Tibial nerve (tissue), 4 donors: ENCODE results near the gene PRM2. TPM values are rescaled to one million over a fixed set of nuclear protein-coding genes. Genes with fewer than 3 reads are reported as not detected.

Experiments used
- DNase-seq, 2 donors: peaks; one replicate each; pipeline ENCODE4 v3.0.0-alpha.2; 2019; ENCODE audit warnings: low spot score in 2 of 2
- H3K27ac ChIP-seq, 4 donors: fragments of 200-600 bp; sonication (generic) in 3 of 4; one replicate each; pipeline ENCODE4 v1.5.1; 2017 to 2019; ENCODE audit warnings: mild to moderate bottlenecking in 1 of 4
- H3K27me3 ChIP-seq, 2 donors: fragments of 200-600 bp; sonication (generic) in 1 of 2; one replicate each; pipeline versions ENCODE4 v1.5.1 to v1.6.0; 2017 to 2019
- H3K36me3 ChIP-seq, 3 donors: fragments of 200-600 bp; sonication (generic); one replicate each; pipeline ENCODE4 v1.5.1; 2018 to 2019
- H3K4me1 ChIP-seq, 4 donors: fragments of 200-600 bp; sonication (generic) in 3 of 4; one replicate each; pipeline ENCODE4 v1.5.1; 2017 to 2019
- H3K4me3 ChIP-seq, 4 donors: fragments of 200-600 bp; sonication (generic) in 3 of 4; one replicate each; pipeline ENCODE4 v1.5.1; 2017 to 2019; ENCODE audit warnings: mild to moderate bottlenecking in 1 of 4, moderate library complexity in 1 of 4
- H3K9me3 ChIP-seq, 4 donors: fragments of 200-600 bp; sonication (generic) in 3 of 4; one replicate each; pipeline ENCODE4 v1.5.1; 2017 to 2019
- CTCF ChIP-seq, 5 experiments: fragments of 200-600 bp in 3 of 5; fragments of 450-650 bp in 2 of 5; sonication (generic) in 3 of 5; IDR thresholded peaks; one replicate each; pipeline ENCODE4 v1.5.1; 2016 to 2019; ENCODE audit warnings: antibody characterized with exemption in 5 of 5, mild to moderate bottlenecking in 3 of 5, moderate library complexity in 2 of 5
- EP300 ChIP-seq, 2 donors: sonication (generic); formaldehyde crosslinking; IDR thresholded peaks; one replicate each; pipeline ENCODE4 v1.6.1; 2017; ENCODE audit warnings: antibody characterized with exemption in 2 of 2, mild to moderate bottlenecking in 1 of 2
- POLR2A ChIP-seq, 2 donors: fragments of 450-650 bp; IDR thresholded peaks; one replicate each; pipeline ENCODE4 v1.6.1; 2017; ENCODE audit warnings: antibody characterized with exemption in 2 of 2, mild to moderate bottlenecking in 2 of 2, moderate library complexity in 2 of 2
- WGBS, 2 donors: methylation state at CpG; one replicate each; pipeline ENCODE4 v1.1.5; 2018; 5-methylcytosine and 5-hydroxymethylcytosine counted together
- total RNA-seq, 4 donors: library from RNA; depleted of rRNA; stranded (reverse); fragments of >200 nt; gene quantifications; one replicate each; pipeline ENCODE4 v1.1.0, GENCODE V29; 2016

Gene PRM2
- total RNA-seq, 4 donors from 2014 or later: not detected

- H3K36me3 ChIP-seq: no peaks in the 10 kb centered on the region
- H3K27me3 ChIP-seq: no peaks in the 10 kb centered on the region
- H3K4me3 ChIP-seq: no peak overlapping the region
- H3K27ac ChIP-seq: no peak overlapping the region
- TF ChIP-seq CTCF (IDR thresholded peaks at IDR 0.05): no peak
- TF ChIP-seq POLR2A (IDR thresholded peaks at IDR 0.05): no peak
- TF ChIP-seq EP300 (IDR thresholded peaks at IDR 0.05): no peak
- no peak for DNase-seq
- WGBS, 2 donors: 88 to 90% methylated on average over 58 to 63 of the region's 63 CpGs
- H3K4me1 ChIP-seq: peaks cover 0 to 13% (median under 1%) of the 10 kb centered on the region in 4 donors
- peaks cover 0 to 6% (median 0%) of the 10 kb centered on the region in 4 donors for H3K9me3 ChIP-seq
Observed at GRCh38 chr16:11249233-11250061, 26.8 kb downstream of the PRM2 start.

GRCh38 chr16:11248133-11248532 is 28.1 kb downstream of the PRM2 start:
- no peak overlapping the region for H3K27ac ChIP-seq
- DNase-seq: no peak
- 89 to 95% methylated on average over 8 of the region's 8 CpGs for WGBS, 2 donors
- no peak for TF ChIP-seq CTCF (IDR thresholded peaks at IDR 0.05)
- no peak for TF ChIP-seq EP300 (IDR thresholded peaks at IDR 0.05)
- no peak for TF ChIP-seq POLR2A (IDR thresholded peaks at IDR 0.05)
- H3K4me1 ChIP-seq: peaks cover 0 to 2% (median 0%) of the 10 kb centered on the region in 4 donors
- no peak overlapping the region for H3K4me3 ChIP-seq
- no peaks in the 10 kb centered on the region for H3K36me3 ChIP-seq
- peaks cover 0 to 6% (median 0%) of the 10 kb centered on the region in 4 donors for H3K9me3 ChIP-seq
- no peaks in the 10 kb centered on the region for H3K27me3 ChIP-seq

- Histone ChIP-seq H3K36me3 (no peaks in the 10 kb centered on the region), H3K9me3 (peaks cover 0 to 6% (median 0%) of the 10 kb centered on the region in 4 donors), H3K4me3 (no peak overlapping the region), H3K4me1 (no peaks in the 10 kb centered on the region), H3K27ac (no peak overlapping the region), H3K27me3 (no peaks in the 10 kb centered on the region)
- TF ChIP-seq POLR2A (IDR thresholded peaks at IDR 0.05) (no peak), EP300 (IDR thresholded peaks at IDR 0.05) (no peak)
- DNase-seq: no peak
Observed at GRCh38 chr16:11245988-11246387, 30.3 kb downstream of the PRM2 start.

- Histone ChIP-seq H3K4me1 (no peaks in the 10 kb centered on the region), H3K4me3 (no peak overlapping the region), H3K36me3 (no peaks in the 10 kb centered on the region), H3K27me3 (no peaks in the 10 kb centered on the region), H3K9me3 (peaks cover 0 to 6% (median 0%) of the 10 kb centered on the region in 4 donors), H3K27ac (no peak overlapping the region)
- DNase-seq: no peak
- WGBS, 2 donors: 77 to 86% methylated on average over 5 of the region's 5 CpGs
- TF ChIP-seq CTCF (IDR thresholded peaks at IDR 0.05) (no peak), EP300 (IDR thresholded peaks at IDR 0.05) (no peak), POLR2A (IDR thresholded peaks at IDR 0.05) (no peak)
Observed at GRCh38 chr16:11245222-11245737, 31.0 kb downstream of the PRM2 start.

- Histone ChIP-seq H3K4me3 (no peak overlapping the region), H3K27me3 (no peaks in the 10 kb centered on the region), H3K36me3 (no peaks in the 10 kb centered on the region), H3K9me3 (peaks cover 0 to 6% (median 0%) of the 10 kb centered on the region in 4 donors), H3K4me1 (no peaks in the 10 kb centered on the region), H3K27ac (no peak overlapping the region)
- 78 to 81% methylated on average over 12 of the region's 12 CpGs for WGBS, 2 donors
- no peak for DNase-seq
- TF ChIP-seq EP300 (IDR thresholded peaks at IDR 0.05): no peak
- no peak for TF ChIP-seq CTCF (IDR thresholded peaks at IDR 0.05)
- TF ChIP-seq POLR2A (IDR thresholded peaks at IDR 0.05): no peak
Observed at GRCh38 chr16:11242658-11243057, 33.6 kb downstream of the PRM2 start.
